GM19438 (cell line): ENCODE results near the gene SEMA3B.

ENCODE experiments used
- ATAC-seq: cut with Tn5 transposase; IDR thresholded peaks from one replicate; pipeline ENCODE4 v1.9.1; 2021; ENCODE audit warnings: low read depth; ENCODE audit not compliant: unreplicated experiment

Gene SEMA3B

DNA sequence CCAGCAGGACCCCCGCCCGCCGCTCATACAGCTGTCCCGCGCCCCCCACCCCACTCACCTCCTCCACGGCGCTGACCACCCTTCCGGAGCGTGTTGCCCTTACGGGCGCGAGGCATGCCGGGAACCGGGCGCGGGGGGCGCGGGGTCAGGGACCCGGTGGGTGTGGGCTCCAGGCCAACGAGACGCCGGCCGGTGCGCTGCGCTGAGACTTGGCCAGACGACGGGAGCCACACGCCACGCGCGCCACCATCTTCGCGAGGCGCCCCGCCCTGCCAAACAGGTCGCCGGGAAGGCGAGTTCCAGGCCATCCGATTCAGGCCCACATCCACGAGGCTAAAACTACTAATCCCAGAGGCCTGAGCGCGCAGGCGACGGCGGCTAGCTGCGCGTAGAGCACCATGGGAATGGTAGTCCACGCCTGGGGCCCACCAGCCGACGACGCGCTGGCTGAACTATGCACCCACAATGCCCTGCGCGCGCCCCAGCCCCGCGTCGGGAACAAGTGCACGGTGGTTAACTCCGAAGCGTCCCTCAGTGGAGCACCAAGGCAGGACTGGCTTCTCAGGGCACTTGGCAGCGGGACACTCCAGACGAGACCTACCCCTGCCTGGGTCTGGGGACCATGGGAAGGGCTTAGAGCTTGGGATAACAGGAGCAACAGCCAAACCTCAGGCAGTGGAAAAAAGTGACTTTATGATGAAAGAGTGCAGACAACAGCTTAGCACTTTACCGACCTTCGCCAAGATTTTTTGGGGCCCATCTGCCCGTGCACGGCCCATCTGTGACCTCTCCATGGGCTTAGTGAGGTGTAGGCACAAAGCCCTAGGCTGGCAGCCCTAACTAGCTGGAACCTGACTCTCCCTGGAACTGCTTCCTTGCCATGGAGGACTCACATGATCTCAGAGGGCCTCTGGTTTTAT is 23.5 kb downstream of the SEMA3B start, which contains the start of gene IFRD2:
TSS of gene IFRD2 (minus strand) at position 271 of the 920 bp plus-strand sequence. CDS start at position 116, 155 bp downstream.
- ATAC-seq, result peak; percentile 91

DNA sequence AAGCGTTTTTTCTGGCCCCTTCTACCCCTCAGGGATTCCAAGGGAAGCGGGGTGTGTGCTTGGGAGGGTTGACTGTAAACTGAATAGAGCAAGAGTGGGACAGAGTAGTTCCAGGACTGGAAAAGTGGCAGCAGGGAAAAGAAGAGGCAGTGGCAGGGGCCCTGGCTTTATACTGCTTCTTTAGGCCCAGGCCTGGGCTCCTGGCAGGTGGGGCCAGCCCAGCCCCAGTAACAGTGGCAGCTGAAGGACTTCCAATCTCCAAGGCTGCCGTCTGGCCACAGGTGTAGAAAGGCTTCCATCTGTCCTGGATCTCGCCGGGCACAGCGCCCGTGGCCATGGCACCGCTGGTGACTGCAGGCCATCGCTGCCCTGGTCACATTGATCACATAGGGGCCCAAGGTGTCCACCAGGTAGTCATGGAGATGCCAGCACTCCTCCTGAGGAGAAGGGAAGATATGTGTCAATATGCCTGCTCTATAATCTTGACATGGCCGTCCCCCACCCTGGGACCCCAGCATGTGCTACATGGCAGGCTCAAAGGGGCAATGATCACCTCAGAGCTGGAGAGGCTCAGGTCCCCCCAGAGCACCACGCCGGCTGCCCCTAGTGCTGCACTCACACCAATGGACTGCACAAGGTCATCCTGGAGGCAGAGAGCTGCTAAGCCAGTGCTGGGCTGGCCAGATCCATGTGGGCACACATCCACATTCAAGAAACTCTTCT is 24.3 kb downstream of the SEMA3B start:
- ATAC-seq, result no peak

DNA sequence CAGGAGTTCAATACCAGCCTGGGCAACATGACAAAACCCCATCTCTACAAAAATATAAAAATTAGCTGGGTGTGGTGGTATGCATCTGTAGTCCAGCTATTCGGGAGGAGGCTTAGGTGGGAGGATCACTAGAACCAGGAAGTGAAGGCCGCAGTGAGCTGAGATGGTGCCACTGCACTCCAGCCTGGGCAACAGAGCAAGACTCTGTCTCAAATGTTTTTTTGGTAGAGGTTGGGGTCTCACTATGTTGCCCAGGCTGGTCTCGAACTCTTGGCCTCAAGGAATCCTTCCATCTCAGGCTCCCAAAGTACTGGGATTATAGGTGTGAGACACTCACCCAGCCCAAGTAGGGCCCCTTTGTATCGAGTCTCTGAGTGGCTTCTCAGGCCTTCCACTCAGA is 25.1 kb downstream of the SEMA3B start:
- no peak for ATAC-seq

DNA sequence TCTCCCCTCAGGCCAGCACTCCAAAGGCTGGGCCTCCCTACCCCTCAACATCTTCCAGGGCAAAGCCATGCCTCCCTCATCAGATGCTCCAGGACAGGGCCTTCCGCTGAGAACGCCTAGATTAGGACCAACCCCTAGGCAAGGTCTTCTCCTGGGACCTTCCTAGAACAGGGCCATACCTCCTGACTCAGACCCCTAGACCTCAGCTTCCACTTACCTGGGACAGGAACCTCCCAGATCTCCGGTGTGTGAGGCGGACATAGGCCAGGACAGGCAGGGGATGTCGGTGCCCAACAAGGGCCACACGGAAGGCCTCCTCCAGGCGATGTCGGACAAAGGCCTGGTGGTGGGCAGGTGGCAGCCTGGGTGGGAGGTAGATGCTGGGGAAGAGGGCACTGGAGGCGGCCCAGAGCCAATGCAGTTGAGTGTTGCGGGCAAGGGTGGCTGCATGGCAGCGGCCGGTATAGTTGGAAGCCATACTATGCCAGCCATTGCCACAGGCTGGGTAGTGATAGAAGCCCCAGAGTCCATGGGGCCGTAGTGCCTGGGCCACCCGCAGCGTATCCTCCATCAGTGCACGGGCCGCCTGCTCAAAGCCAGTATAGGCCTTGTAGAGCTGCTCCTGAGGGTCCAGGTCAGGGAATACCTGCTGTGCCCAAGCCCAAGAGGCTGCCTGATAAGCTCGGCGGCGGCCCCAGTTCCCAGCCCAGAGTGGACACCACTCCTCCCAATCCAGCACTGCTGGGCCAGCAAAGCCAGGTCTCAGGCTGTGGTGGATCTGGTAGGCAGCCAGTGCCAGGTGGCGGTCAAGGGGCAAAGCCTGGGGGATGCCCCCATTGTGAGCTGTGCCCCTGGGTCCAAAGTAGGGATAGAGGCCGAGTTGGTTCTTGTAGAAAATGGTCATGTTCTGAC is 25.8 kb downstream of the SEMA3B start:
- ATAC-seq, result no peak

DNA sequence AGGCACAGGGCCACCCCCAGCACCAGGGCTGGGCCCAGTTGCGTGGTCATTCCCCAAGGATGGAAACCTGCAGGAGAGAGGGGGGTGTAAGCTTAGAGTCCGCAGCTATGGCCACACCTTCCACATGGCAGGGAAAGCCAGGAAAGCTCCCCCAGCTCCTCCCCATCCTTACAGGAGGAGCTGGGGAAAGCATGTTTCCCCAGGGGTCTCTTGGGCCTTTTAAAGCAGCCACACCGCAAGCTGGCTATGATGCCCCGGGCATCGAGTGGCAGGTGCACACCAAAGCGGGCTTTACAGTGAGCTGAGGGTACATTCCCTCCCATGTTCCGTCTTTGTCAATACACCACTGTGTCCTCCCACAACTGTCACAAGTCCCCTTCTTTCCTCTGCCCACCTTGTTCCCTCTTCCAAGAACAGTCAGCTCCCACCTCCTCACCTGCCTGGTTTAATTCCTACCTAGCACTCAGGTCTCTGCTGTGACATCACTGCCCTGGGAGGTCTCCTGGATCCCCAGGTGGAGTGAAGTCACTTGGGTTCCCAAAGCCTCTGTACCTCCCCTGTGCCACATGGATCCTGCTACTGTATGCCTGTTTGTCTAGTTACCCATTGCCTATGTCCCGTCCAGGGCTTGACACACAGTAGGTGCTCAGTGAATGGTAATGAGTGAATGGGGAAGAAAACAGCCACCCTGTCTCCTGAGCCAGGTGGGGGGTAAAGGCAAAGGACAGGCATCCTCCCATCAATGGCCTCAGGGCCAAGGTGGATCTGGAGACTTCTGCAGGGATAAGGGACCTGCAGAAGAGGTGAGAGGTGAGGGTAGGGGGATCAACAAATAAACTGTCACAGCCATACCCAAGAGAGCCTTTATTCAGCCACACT is 26.8 kb downstream of the SEMA3B start:
- ATAC-seq, result no peak

DNA sequence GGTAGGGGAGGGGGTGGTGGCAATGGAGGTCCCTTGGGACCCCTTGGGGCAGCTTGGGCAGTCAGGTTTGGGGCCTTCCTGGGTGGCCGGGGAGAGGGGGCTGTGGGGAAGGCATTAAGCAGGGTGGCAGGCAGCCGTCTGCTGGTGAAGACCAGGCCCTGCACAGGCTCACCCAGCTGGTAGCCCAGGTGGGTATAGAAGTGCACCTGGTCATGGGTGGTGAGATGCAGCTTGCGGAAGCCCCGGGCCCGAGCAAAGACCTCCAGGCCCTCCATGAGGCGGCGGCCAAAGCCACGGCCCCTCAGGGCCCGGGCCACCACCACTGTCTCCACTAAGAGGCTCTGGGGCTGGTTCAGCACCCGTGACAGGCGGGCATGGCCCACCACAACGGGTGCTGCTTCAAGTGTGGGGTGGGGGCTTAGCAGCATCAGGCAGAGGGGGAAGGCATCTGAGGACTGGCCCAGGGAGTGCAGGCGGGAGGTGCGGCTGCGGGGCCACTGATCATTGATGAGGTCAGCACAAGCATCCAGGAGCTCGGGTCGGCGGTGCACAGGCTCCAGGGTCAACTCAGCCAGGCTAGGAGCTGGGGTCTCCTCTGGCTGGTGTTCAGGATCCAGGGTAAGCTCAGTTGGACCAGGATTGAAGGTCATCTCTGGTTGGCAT is 27.9 kb downstream of the SEMA3B start:
- ATAC-seq, result no peak

DNA sequence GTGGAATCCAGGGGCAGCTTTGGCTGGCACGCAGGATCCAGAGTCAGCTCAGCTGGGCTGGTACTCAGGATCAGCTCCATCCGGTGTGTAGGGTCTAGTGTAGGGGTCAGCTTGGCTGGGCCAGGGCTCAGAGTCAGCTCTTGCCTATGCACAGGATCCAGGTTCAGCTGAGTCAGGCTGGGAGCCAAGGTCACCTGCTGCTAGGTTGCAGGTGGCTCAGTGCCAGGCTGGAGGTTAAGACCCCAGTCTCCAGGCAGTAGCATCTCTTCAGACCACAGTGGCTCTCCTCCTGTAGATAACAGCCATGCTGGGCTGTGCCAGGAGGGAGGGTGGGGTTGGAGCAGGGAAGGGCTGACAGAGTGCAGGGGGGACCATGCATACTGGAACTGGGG is 28.4 kb downstream of the SEMA3B start:
- ATAC-seq, result no peak

DNA sequence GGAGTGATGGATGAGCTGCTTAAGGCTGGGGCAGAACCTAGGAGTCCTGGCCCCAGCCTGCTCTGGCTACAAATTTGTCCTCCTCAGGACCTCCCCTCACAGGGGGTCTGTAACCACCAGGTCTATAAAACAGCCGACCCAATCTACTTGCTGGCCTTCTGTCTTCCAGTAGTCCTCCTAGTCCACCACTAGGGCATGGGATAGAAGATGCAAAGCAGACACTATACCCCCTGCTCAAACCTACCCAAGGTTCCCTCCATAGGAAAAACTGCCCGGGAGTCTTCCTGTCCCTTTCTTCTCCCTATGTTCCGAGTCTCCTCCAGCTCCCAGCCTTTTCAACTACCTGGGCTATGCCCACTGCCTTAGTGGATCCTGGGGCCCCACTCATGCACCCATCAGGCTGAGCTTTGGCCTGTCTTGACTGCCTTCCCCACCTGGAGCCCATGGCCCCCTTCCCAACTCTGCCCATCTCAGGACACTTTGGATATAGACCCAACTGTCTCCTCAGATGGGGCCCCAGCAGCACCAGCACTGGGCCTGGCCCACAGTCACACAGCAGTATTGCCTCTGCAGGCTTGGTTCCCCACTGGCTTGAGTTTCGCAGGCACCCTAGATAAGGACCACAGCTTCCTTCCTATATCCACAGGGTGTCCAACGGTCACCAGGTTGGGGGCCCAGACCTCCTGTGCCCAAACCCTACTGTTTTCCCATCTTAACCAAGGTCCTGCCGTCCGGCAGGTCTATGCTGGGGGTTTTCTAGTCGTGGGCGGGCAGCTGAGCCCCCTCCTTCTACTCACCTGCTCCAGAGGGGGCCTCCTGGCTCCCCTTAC is 29.2 kb downstream of the SEMA3B start:
- ATAC-seq, result no peak

DNA sequence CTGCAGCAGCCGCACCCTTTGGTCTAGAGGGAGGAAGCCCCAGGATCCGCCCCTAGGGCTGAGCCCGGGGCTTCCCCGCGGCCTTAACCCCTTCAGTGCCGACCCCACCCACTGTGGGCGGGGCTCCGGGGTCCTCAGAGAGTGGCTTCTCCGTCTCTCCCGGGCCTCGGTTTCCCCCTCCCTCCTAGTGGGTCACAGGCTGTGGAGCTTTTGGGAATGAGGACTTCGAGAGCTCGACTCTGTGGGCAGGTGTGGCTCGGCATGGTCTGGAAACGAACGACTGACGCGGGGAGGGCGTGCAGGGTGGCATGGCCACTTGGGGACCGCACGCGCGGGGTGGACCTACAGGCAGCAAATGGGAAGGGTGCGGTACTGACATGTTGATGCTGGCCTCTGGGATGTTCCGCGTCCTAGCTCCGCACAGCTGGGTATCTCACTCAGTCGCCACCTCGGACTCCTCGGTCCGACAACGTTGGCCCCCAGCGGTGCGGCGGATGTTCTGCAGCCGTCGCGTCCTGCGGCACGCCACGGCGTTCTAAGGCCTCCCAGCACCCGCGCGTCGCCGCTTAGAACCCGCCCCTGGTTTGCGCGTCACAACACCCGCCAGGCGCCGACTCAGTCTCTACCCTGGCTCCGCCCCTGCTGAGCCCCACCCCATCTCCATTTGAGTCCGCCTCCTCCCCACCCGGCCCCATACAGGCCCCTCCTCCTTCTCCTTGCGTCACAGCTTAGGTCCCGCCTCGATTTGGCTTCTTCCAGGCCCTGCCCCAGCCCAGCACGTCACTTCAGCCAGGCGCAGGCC is 30.1 kb downstream of the SEMA3B start, which contains the start of the genes HYAL3 and NAA80:
TSS of gene HYAL3 (minus strand) at position 570 of the 802 bp plus-strand sequence. CDS start 3,803 bp downstream, outside the sequence.
TSS of gene NAA80 (minus strand) at position 570 of the 802 bp plus-strand sequence. CDS start 1,942 bp downstream, outside the sequence.
- peak; percentile 82 for ATAC-seq

DNA sequence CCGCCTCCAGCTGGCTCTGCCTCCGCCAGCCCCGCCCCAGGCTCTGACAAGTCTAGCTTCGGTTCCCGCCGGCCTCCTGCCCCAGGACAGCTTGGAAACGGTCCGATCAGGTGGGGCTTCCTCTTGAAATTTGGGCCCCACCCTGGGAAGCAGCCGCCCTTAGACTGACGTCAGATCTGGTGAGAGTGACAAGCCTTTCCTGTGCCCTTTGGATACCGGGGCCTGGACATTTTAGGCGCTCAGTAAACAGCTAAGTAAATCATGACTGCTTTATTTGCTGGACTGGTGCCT is 30.6 kb downstream of the SEMA3B start:
- ATAC-seq, result no peak

DNA sequence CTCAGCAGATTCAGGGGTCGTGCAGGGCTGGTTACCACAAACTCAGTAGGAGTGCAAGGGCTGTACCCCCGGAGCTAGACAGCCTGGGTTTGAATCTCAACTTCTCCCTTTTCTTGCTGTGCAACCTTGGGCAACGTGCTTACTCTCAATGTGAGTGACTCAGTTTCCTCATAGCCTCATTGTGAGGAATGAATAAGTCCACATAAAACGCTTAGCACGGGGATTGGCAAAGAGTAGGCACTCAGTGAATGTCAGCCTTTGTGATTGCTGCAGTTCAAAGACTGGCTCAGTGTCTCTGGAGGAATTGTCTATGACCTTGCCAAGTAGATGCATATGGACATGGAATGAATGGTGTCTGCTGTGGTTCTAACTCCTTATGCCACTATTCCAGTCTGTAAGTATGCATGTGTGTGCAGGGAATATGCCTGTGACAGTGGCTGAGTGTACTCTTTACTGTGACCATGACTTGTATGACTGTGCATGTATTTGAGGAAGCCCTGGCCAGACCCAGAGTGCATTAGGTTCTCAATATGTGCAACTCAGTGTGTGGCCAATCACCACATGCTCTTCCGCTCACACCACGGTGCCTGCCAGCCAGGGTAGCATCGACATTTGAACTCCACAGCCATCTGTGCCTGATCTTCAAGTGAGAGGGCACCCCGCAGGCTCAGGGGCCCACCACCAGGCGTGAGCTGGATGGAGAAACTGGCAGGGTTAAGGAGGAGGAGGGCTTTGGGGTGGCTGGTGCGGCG is 31.2 kb downstream of the SEMA3B start:
- ATAC-seq, result no peak

DNA sequence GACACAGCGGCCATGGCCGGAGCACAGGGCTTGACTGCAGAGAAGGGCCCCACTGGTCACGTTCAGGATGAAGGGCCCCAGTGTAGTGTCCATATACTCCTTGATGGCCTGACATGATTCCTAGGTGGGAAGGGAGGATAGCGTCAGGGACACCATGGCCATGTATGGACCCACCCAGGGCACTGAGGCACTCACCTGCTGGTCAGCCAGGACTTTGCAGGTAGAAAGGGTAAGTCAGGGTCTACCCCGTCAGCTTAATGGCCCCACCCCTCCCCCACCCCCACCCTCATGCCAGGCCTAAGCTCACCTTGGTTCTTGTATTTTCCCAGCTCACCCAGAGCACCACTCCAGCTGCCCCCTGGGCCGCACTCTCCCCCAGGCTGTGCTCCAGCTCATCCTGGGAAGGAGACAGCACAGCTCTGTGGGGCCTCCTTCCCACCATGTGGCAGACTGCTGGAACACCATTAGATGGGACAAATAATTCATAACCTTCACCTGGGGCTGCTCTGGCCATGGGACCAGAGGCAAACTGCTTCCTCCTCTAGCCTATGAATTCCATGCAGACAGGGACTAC is 31.8 kb downstream of the SEMA3B start:
- no peak for ATAC-seq

DNA sequence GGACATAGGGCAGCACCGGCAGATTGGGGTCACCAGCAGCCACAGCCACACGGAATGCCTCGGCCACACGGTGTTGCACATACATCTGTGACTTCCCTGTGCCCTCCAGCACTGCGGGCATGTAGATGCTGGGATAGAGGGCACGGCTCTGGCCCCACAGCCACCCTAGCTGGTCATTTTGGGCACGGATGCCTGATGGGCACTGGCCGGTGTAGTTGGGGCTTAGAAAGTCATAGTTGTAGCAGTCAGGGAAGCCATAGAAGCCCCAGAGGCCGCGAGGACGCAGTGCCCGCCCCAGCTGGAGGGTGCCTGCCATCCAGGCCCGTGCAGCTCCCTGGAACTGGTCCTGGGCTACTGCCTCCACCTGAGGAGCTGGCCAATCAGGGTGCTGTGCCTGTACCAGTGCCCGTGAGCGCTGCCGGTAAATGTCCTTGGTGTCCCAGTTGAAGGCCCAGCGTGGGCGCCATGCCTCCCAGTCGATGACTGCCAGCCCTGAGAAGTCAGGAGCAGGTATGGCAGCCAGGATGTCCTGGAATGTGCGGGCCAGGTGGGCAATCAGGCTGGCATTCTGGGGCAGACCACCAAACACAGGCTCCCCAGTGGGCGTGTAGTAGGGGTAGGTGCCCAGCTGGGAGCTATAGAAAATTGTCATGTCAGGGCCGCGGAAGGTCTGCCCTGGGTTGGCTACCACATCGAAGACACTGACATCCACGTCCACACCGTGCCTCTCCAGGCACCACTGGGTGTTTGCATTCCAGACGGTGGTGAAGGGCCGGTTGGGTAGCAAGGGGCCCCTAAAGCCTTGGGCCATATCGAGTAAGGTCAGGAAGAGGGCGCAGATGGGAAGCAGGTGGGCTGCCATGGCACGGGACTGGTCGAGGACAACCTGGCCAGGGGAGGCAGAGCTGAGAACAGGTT is 33.4 kb downstream of the SEMA3B start:
- no peak for ATAC-seq

DNA sequence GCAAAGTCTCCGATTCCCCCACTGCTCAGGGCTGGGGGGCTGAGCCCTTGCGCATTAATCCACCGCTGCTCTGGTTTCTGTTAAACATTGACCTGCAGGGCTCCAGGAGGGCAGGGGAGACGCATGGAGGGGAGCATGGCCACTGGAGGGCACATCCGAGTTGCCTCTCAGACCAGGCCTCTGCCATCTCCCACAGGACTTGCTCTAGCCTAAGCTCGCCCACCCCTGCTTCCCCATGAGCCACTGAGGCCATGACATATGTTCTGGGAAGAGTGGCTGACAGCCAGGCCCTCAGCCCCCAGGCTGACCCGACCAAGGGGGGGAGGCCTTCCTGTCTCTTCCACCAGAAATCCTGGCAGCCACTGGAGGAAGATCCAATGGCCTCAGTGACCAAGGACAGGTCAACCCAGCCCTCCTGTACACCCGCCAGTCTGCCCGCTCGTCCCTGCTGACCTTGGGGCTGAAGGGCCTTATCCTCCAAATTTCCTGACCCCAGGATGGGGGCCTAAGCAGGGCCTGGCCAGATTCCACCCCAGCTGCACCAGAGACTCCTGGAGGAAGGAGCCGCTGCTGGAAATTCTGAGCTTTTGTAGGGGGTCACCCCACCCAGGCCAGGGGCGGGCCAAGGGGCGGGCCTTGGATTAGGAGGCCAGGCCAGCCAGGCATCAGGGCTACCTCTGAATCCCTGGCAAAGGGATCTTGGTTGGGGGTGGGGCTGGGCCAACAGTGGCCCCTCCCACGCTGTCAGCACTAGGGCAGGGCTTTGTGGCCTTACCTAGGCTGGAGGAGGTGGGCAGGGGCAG is 34.3 kb downstream of the SEMA3B start, which contains the start of gene HYAL1:
TSS of gene HYAL1 (minus strand) at position 562 of the 803 bp plus-strand sequence. CDS start 618 bp downstream, outside the sequence.
- ATAC-seq, result no peak
